ENCODE data around the gene CRACR2A.

DNA sequence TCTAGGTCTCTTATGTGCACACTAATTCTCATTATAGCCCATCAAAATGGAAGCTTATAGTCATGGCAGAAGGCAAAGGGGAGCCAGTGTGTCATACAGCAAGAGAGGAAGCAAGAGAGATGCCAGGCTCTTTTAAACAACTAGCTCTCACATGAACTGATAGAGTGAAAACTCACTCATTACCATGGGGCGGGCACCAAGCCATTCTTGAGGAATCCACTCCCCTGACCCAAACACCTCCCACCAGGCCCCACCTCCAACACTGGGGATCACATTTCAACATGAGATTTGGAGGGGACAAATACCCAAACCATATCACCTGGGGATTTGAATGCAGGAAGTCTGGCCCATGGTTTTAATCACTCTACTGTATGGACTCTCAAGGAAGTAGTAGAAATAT lies 36.9 kb upstream of the CRACR2A start:
- TF ChIP-seq POLR2A (IDR thresholded peaks at IDR 0.05; ENCODE audit: low read depth, low read length) (no peak), POLR2AphosphoS5 (IDR thresholded peaks at IDR 0.05; ENCODE audit: low read depth, low read length) (no peak), TAF1 (IDR thresholded peaks at IDR 0.05; ENCODE audit: low read depth, low read length) (no peak), PAX5 (IDR thresholded peaks at IDR 0.05; ENCODE audit: insufficient read depth, low read length, severe bottlenecking) (no peak)
